ENCODE data around the gene HNRNPAB.

HNRNPAB gene

DNA sequence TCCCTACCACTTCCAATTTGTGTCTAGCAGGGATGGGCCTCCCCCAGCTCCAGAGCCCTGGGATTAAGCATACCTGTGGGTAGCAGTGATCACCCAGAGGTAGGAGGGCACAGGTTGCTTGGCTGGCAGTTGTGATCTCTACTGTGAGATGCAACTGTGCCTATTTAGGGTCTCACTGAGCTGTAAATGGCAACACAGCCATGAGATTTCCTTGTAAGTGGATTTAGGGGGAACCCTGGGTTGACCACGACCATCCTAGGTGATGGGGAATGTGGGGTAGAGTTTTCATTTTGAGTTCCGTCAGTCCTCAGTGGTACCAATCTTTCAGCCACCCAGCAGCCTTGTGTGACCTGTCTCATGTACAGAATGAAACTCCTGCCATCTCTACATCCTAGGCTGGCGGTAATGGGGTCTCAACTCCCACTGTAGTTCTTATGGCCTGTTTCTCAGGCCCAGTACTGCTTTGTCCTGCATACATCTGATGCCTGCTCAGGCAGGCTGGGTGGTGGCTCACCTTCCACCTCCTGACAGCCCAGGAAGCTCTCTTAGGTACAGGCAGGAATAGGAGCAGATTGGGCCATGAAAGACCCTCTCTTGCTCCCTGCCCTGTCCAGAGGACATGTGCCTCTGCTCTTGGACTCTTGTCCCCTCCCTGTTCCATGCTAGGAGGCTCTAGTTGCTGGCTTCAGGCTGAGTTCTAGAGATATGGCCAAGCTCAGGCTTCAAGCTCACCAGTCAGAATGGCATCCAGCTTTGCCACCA lies 8.1 kb downstream of the HNRNPAB start:
- H3K27me3 ChIP-seq (ENCODE audit: control insufficient read depth, insufficient read depth, low read length) = no peaks in the 10 kb centered on the region
- TF ChIP-seq, protein P1, sequence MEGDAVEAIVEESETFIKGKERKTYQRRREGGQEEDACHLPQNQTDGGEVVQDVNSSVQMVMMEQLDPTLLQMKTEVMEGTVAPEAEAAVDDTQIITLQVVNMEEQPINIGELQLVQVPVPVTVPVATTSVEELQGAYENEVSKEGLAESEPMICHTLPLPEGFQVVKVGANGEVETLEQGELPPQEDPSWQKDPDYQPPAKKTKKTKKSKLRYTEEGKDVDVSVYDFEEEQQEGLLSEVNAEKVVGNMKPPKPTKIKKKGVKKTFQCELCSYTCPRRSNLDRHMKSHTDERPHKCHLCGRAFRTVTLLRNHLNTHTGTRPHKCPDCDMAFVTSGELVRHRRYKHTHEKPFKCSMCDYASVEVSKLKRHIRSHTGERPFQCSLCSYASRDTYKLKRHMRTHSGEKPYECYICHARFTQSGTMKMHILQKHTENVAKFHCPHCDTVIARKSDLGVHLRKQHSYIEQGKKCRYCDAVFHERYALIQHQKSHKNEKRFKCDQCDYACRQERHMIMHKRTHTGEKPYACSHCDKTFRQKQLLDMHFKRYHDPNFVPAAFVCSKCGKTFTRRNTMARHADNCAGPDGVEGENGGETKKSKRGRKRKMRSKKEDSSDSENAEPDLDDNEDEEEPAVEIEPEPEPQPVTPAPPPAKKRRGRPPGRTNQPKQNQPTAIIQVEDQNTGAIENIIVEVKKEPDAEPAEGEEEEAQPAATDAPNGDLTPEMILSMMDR (IDR thresholded peaks at IDR 0.05) = no peak
- H3K4me2 ChIP-seq (ENCODE audit: low read length) = no peak overlapping the region
- H3K9ac ChIP-seq = no peak overlapping the region
- H3K79me2 ChIP-seq = peaks cover 9% of the 10 kb centered on the region
- H3K27ac ChIP-seq = no peak overlapping the region
- H3K9me3 ChIP-seq (ENCODE audit: control insufficient read depth, low read length) = no peaks in the 10 kb centered on the region
- H3K4me1 ChIP-seq = peaks cover 4% of the 10 kb centered on the region
- H3K4me3 ChIP-seq (ENCODE audit: low read depth, low read length) = no peak overlapping the region
- H2AFZ ChIP-seq = no peak overlapping the region
- no peaks in the 10 kb centered on the region for H3K36me3 ChIP-seq (ENCODE audit: control insufficient read depth, insufficient read depth, low read length)

DNA sequence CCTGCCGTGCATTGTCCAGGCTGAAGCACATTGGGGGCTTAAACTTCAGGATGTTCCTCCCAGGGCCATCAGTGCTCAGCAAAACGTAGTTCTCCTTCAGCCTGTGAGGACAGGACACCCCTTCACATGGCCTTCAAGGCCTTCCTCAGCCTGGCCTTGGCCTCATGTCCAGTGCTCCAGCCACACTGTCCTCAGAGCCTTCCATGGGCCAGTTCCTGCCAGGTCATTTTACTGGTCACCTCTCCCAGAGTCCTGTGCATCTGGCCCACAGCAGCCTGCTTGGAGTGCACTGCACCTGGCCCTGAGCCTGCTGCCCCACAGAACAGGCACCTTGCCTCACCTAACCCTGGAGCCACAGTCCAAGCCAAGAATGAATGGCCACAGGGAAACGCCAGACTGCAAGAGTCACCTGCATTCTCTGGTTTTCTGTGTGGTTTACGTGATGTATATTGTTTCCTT lies 8.7 kb downstream of the HNRNPAB start:
- no peaks in the 10 kb centered on the region for H3K9me3 ChIP-seq (ENCODE audit: control insufficient read depth, low read length)

DNA sequence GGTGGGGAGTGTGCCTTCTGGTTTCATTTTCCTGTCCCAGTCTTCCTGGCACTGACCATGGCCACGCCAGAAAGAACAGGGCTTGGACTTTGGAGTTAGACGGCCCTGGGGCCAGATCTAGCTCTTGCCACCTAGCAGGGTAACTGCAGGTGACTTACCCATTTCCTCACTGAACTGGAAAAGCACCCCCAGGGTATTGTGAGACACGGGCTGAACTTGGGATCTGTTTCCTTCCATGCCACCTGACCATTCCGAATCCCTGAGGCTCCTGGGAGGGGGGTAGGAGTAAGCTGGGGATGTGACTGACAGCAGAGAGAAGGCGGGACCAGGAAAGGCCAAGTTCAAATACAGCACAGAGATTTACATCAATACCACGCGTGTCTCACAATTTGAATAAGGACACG lies 9.4 kb downstream of the HNRNPAB start:
- H3K4me1 ChIP-seq = no peaks in the 10 kb centered on the region
- H3K36me3 ChIP-seq (ENCODE audit: control insufficient read depth, insufficient read depth, low read length) = no peaks in the 10 kb centered on the region
- no peaks in the 10 kb centered on the region for H3K9me3 ChIP-seq (ENCODE audit: control insufficient read depth, low read length)
- H3K27ac ChIP-seq = no peak overlapping the region
- TF ChIP-seq, protein P1 (IDR thresholded peaks at IDR 0.05) = no peak
- H3K79me2 ChIP-seq = peaks cover 4% of the 10 kb centered on the region
- no peaks in the 10 kb centered on the region for H3K27me3 ChIP-seq (ENCODE audit: control insufficient read depth, insufficient read depth, low read length)
- no peak overlapping the region for H3K4me3 ChIP-seq (ENCODE audit: low read depth, low read length)
- H2AFZ ChIP-seq = no peak overlapping the region
- no peak overlapping the region for H3K4me2 ChIP-seq (ENCODE audit: low read length)
- H3K9ac ChIP-seq = no peak overlapping the region

More for the DNA sequence above, 8.7 kb downstream of the HNRNPAB start:
- no peak overlapping the region for H3K27ac ChIP-seq
- TF ChIP-seq, protein P1 (IDR thresholded peaks at IDR 0.05) = no peak
- H3K79me2 ChIP-seq = peaks cover 5% of the 10 kb centered on the region
- H3K36me3 ChIP-seq (ENCODE audit: control insufficient read depth, insufficient read depth, low read length) = no peaks in the 10 kb centered on the region
- H3K4me1 ChIP-seq = no peaks in the 10 kb centered on the region
- H3K4me3 ChIP-seq (ENCODE audit: low read depth, low read length) = no peak overlapping the region
- no peak overlapping the region for H2AFZ ChIP-seq
- H3K27me3 ChIP-seq (ENCODE audit: control insufficient read depth, insufficient read depth, low read length) = no peaks in the 10 kb centered on the region
- H3K4me2 ChIP-seq (ENCODE audit: low read length) = no peak overlapping the region
- H3K9ac ChIP-seq = no peak overlapping the region

DNA sequence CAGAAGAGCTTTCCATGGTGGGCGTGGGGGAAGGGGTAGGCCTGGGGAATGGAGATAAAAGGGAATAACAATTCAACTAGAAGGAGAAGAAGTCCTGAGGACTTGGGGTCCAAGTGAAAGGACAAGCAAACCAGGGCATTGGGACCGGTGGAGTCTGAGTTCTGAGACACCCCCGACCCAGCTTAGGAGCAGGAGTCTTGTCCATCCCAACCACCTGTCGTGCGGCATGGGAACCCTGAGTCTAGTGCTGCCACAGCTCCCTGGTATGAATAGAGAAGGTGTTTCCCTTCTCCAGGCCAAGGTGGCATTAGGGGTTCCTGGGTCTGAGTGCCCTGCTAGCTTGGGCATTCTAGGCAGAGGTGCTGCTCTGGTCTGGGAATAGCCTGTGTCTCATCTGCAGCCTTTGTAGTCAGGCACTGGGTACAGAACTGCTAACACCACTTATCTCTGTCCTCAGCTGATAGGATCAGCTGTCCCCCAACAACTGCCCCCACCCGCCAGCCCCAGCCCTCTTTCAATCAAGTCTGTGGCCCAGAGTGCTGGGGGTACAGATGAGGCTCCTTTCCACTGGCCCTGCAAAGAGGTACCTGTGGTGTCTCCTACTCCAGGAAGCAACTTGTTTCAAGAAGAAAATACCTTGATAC lies 9.9 kb downstream of the HNRNPAB start:
- Histone ChIP-seq H3K79me2 (peaks cover 2% of the 10 kb centered on the region), H3K36me3 (ENCODE audit: control insufficient read depth, insufficient read depth, low read length) (no peaks in the 10 kb centered on the region), H3K4me3 (ENCODE audit: low read depth, low read length) (no peak overlapping the region), H3K27me3 (ENCODE audit: control insufficient read depth, insufficient read depth, low read length) (no peaks in the 10 kb centered on the region), H3K4me2 (ENCODE audit: low read length) (no peak overlapping the region), H3K9ac (no peak overlapping the region), H3K27ac (no peak overlapping the region), H3K9me3 (ENCODE audit: control insufficient read depth, low read length) (no peaks in the 10 kb centered on the region), H2AFZ (no peak overlapping the region), H3K4me1 (no peaks in the 10 kb centered on the region)
- TF ChIP-seq, protein P1 (IDR thresholded peaks at IDR 0.05) = no peak
